HEK293 (cell line): ENCODE data around the gene DIP2C.

Experiments used
- ZFP37 ChIP-seq: fragments of 450-650 bp; formaldehyde crosslinking; IDR thresholded peaks from 2 replicates; pipeline ENCODE4 v1.5.1; 2016; ENCODE audit warnings: missing biosample characterization, missing genetic modification characterization
- ZNF10 ChIP-seq: fragments of 450-650 bp; formaldehyde crosslinking; IDR thresholded peaks from 2 replicates; pipeline ENCODE4 v1.5.1; 2017; ENCODE audit warnings: missing biosample characterization, missing genetic modification characterization
- ZNF16 ChIP-seq: fragments of 450-650 bp; formaldehyde crosslinking; IDR thresholded peaks from 2 replicates; pipeline ENCODE4 v1.5.1; 2016; ENCODE audit warnings: low read depth, missing biosample characterization, missing genetic modification characterization
- TF ChIP-seq, protein P1 (sequence below): fragments of 450-650 bp; formaldehyde crosslinking; IDR thresholded peaks from 2 replicates; pipeline ENCODE4 v1.5.1; 2016; ENCODE audit warnings: missing biosample characterization, missing genetic modification characterization
- TF ChIP-seq, protein P2 (sequence below): fragments of 450-650 bp; formaldehyde crosslinking; IDR thresholded peaks from 2 replicates; pipeline ENCODE4 v1.5.1; 2016; ENCODE audit warnings: missing biosample characterization, missing genetic modification characterization, low read depth

DNA sequence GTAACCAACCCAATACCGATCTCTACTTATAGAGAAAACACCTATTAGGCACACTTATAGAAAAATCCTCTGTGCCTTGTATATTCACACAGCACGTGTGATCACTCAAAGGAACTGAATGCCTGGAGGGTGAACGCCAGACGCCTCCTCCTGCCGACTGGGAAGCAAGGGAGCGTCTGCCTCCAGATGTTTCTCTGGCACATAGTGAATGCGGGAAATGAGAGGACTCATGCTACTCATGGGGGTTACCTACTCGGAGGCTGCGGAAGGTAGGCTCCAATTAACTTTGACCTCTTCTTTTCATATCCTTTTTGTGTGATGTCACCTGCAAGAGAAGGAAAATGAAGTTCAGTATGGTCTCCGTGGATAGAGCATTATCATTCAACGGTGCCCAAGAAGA is 203.3 kb downstream of the DIP2C start:
- no peak for TF ChIP-seq ZFP37 (tag by site-specific recombination)
- TF ChIP-seq ZNF16 (tag by site-specific recombination) = no peak
- TF ChIP-seq ZNF10 (tag by site-specific recombination) = no peak
- TF ChIP-seq, protein P1, sequence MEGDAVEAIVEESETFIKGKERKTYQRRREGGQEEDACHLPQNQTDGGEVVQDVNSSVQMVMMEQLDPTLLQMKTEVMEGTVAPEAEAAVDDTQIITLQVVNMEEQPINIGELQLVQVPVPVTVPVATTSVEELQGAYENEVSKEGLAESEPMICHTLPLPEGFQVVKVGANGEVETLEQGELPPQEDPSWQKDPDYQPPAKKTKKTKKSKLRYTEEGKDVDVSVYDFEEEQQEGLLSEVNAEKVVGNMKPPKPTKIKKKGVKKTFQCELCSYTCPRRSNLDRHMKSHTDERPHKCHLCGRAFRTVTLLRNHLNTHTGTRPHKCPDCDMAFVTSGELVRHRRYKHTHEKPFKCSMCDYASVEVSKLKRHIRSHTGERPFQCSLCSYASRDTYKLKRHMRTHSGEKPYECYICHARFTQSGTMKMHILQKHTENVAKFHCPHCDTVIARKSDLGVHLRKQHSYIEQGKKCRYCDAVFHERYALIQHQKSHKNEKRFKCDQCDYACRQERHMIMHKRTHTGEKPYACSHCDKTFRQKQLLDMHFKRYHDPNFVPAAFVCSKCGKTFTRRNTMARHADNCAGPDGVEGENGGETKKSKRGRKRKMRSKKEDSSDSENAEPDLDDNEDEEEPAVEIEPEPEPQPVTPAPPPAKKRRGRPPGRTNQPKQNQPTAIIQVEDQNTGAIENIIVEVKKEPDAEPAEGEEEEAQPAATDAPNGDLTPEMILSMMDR = no peak
- TF ChIP-seq, protein P2, sequence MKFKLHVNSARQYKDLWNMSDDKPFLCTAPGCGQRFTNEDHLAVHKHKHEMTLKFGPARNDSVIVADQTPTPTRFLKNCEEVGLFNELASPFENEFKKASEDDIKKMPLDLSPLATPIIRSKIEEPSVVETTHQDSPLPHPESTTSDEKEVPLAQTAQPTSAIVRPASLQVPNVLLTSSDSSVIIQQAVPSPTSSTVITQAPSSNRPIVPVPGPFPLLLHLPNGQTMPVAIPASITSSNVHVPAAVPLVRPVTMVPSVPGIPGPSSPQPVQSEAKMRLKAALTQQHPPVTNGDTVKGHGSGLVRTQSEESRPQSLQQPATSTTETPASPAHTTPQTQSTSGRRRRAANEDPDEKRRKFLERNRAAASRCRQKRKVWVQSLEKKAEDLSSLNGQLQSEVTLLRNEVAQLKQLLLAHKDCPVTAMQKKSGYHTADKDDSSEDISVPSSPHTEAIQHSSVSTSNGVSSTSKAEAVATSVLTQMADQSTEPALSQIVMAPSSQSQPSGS (tag by site-specific recombination) = no peak
